Body of pancreas (tissue), 4 donors: ENCODE data around the gene ELMOD2. TPM values are rescaled to one million over a fixed set of nuclear protein-coding genes. Genes with fewer than 3 reads are reported as not detected.

ENCODE experiments used
- ATAC-seq: fragments of 150-250 bp; one replicate; pipeline ENCODE4 v1.9.1; 2016
- DNase-seq, 4 donors: peaks; one replicate each; pipeline ENCODE4 v3.0.0-alpha.2; 2019
- H3K27ac ChIP-seq, 4 donors: fragments of 200-600 bp; sonication (generic); 1 replicate in 3 of 4; 2 replicates in 1 of 4; pipeline versions ENCODE4 v1.5.1 to v1.6.1; 2016 to 2019; ENCODE audit warnings: mild to moderate bottlenecking in 1 of 4, mixed read lengths in 1 of 4, moderate library complexity in 1 of 4
- H3K27me3 ChIP-seq, 2 donors: fragments of 200-600 bp; sonication (generic); one replicate each; pipeline ENCODE4 v1.6.0; 2016; ENCODE audit warnings: mild to moderate bottlenecking in 1 of 2
- H3K36me3 ChIP-seq, 2 donors: fragments of 200-600 bp; sonication (generic); replicated peaks in 1 of 2; 2 replicates each; pipeline ENCODE4 v1.5.1; 2016; ENCODE audit warnings: low read depth in 2 of 2; ENCODE audit not compliant: insufficient read depth in 1 of 2
- H3K4me1 ChIP-seq: fragments of 200-600 bp; sonication (generic); one replicate; pipeline ENCODE4 v1.6.0; 2016
- H3K4me3 ChIP-seq, 2 donors: fragments of 200-600 bp; sonication (generic); 1 replicate in 1 of 2; 2 replicates in 1 of 2; pipeline ENCODE4 v1.5.1; 2016 to 2019
- H3K9me3 ChIP-seq, 3 donors: fragments of 200-600 bp; sonication (generic); 1 replicate in 2 of 3; 2 replicates in 1 of 3; pipeline ENCODE4 v1.5.1; 2016
- POLR2A ChIP-seq, 3 donors: fragments of 450-650 bp; IDR thresholded peaks; one replicate each; pipeline ENCODE4 v1.6.1; 2016; ENCODE audit warnings: antibody characterized with exemption in 3 of 3, mild to moderate bottlenecking in 2 of 3
- WGBS, 2 donors: methylation state at CpG; one replicate each; pipeline ENCODE4 v1.1.5; 2017; 5-methylcytosine and 5-hydroxymethylcytosine counted together
- intact Hi-C: fragments of 100-400 bp; cut with DNase I; formaldehyde crosslinking; loops from one replicate; pipeline ENCODE4 v1.15.1; 2023
- small RNA-seq: library from RNA; depleted of rRNA; stranded (forward); fragments of <200 nt; gene quantifications from one replicate; pipeline ENCODE3, GENCODE V24; 2016
- total RNA-seq, 2 donors: library from RNA; depleted of rRNA; stranded (reverse); fragments of >200 nt; gene quantifications; one replicate each; pipeline ENCODE4 v1.1.0, GENCODE V29; 2016
- TF ChIP-seq, protein P1 (sequence below), 7 experiments: fragments of 450-650 bp in 4 of 7; fragments of 200-600 bp in 3 of 7; sonication (generic) in 3 of 7; IDR thresholded peaks; one replicate each; pipeline ENCODE4 v1.5.1; 2016 to 2019; ENCODE audit warnings: antibody characterized with exemption in 7 of 7

Gene ELMOD2
- total RNA-seq, 2 donors from 2014 or later = 16.6 to 29.7 TPM

DNA sequence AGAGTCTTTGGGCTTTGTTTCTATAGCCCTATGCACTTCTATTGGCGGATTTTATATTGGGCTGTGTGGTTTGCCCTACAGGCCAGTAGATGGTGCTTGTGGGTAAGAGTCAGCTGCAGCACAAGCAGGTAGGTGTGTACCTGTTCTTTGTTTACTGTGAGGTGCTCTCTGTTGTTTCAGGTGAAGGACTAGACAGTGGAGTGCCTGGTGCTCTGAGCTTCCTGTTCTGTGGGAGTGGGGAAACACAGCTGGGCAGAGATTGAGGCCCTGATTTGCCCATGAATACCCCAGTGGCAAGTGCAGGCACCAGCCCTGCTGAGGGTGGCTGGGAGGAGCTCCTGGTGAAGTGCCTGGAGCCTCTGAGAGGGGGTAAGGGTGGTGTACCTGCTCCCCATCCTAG is 71.1 kb downstream of the ELMOD2 start:
- no peaks in the 10 kb centered on the region for H3K36me3 ChIP-seq
- H3K9me3 ChIP-seq = no peaks in the 10 kb centered on the region
- no peaks in the 10 kb centered on the region for H3K27me3 ChIP-seq
- TF ChIP-seq POLR2A (IDR thresholded peaks at IDR 0.05) = no peak
- TF ChIP-seq, protein P1, sequence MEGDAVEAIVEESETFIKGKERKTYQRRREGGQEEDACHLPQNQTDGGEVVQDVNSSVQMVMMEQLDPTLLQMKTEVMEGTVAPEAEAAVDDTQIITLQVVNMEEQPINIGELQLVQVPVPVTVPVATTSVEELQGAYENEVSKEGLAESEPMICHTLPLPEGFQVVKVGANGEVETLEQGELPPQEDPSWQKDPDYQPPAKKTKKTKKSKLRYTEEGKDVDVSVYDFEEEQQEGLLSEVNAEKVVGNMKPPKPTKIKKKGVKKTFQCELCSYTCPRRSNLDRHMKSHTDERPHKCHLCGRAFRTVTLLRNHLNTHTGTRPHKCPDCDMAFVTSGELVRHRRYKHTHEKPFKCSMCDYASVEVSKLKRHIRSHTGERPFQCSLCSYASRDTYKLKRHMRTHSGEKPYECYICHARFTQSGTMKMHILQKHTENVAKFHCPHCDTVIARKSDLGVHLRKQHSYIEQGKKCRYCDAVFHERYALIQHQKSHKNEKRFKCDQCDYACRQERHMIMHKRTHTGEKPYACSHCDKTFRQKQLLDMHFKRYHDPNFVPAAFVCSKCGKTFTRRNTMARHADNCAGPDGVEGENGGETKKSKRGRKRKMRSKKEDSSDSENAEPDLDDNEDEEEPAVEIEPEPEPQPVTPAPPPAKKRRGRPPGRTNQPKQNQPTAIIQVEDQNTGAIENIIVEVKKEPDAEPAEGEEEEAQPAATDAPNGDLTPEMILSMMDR (IDR thresholded peaks at IDR 0.05) = peak; percentile 46 to 82 (median 73)
- WGBS, 2 donors = 20 to 30% methylated on average over 1 of the region's 1 CpG
- H3K4me1 ChIP-seq = no peaks in the 10 kb centered on the region
- DNase-seq (peak; percentile 39 to 56 (median 52)), ATAC-seq (peak; percentile 89)
- intact Hi-C loops = loop anchor here (5.0 kb wide), 1 partner anchor 257 kb away; no protein-coding TSS in a partner anchor
- no peak overlapping the region for H3K27ac ChIP-seq
- no peak overlapping the region for H3K4me3 ChIP-seq

DNA sequence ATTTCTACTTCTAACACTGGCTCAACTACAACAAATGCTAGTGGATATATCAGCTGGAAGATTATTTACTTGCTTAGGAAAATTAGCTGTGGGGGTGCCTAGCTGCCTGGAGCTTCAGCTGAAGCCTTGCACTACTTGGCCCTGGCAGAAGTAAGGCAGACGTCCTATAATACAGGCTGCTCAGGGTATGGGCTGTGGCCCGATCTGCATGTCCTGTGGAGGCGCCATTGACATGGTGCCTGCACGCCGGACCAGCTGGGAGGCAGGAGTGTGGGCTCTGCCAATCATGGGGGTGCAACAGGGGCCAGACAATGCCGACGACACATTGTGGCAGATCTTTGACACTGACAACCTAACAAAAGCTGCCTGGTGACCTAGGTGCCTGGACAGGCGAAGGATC is 76.4 kb downstream of the ELMOD2 start:
- no peak overlapping the region for H3K4me3 ChIP-seq
- H3K36me3 ChIP-seq = no peaks in the 10 kb centered on the region
- TF ChIP-seq, protein P1 (IDR thresholded peaks at IDR 0.05) = no peak
- no peak for TF ChIP-seq POLR2A (IDR thresholded peaks at IDR 0.05)
- no peaks in the 10 kb centered on the region for H3K4me1 ChIP-seq
- no peaks in the 10 kb centered on the region for H3K9me3 ChIP-seq
- ATAC-seq (no peak), DNase-seq (no peak)
- H3K27ac ChIP-seq = no peak overlapping the region
- H3K27me3 ChIP-seq = no peaks in the 10 kb centered on the region
- intact Hi-C loops = no loop called here
- 73 to 81% methylated on average over 5 to 8 of the region's 8 CpGs for WGBS, 2 donors

DNA sequence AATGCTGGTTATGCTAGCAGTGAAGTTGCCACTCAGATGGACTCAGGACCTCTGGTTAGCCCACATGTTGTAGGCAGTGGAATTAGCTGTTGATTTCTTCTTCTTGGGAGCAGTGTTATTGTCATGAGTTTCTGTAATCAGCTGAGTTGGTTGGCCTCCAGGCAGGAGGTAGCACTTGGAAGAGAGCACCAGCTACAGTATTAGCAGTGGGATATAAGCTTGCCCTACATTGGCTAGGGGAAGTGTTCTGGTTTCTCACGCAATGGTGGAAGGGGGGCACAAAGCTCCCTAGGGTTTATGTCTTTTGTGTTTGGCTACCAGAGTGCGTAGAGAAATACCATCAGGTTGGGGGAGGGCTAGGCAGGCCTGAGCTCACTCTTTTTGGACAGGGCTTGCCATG is 78.7 kb downstream of the ELMOD2 start:
- Histone ChIP-seq H3K4me3 (no peak overlapping the region), H3K36me3 (no peaks in the 10 kb centered on the region), H3K27ac (no peak overlapping the region), H3K27me3 (no peaks in the 10 kb centered on the region), H3K9me3 (no peaks in the 10 kb centered on the region), H3K4me1 (no peaks in the 10 kb centered on the region)
- intact Hi-C loops = no loop called here
- TF ChIP-seq POLR2A (IDR thresholded peaks at IDR 0.05) = no peak
- TF ChIP-seq, protein P1 (IDR thresholded peaks at IDR 0.05) = no peak
- 85 to 92% methylated on average over 2 of the region's 2 CpGs for WGBS, 2 donors
- DNase-seq = no peak
- no peak for ATAC-seq

DNA sequence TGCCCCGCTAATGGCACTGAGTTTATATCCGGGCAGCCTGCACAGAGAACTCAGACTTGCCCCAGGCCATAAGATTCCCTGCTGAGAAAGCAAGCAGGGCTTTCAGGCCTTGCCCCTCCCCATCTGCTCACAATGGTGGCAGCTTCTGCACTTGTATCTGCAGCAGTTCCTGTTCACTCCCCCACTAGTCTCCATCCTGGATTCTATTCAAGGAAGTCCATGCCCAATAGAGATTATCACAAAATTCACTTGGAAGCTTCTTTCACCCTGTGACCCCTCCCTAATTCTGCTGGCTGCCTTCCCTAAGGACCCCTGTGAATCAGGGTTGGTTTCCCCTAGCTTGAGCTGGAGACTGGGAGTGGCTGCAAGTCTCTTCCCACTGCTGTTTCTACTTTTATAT is 79.3 kb downstream of the ELMOD2 start:
- TF ChIP-seq POLR2A (IDR thresholded peaks at IDR 0.05) = no peak
- TF ChIP-seq, protein P1 (IDR thresholded peaks at IDR 0.05) = no peak
- H3K4me1 ChIP-seq = no peaks in the 10 kb centered on the region
- no peak for ATAC-seq
- no peaks in the 10 kb centered on the region for H3K36me3 ChIP-seq
- DNase-seq = no peak
- no peaks in the 10 kb centered on the region for H3K9me3 ChIP-seq
- no peaks in the 10 kb centered on the region for H3K27me3 ChIP-seq
- H3K27ac ChIP-seq = no peak overlapping the region
- intact Hi-C loops = no loop called here
- 51% methylated on average over 2 of the region's 2 CpGs; no CpG with 5 or more reads in 1 of the 2 donors for WGBS, 2 donors
- H3K4me3 ChIP-seq = no peak overlapping the region

Small RNA genes within 50 kb of the gene (small RNA-seq; reads per million reads assigned to genes)
- not detected for gene AC108019.1
- gene RN7SL152P = not detected

Other genes with a start within 250 kb of the ELMOD2 start
- 10 to 100 TPM; 28.7 to 36.1 TPM for gene SCOC, start 150.5 kb upstream of the ELMOD2 start, total RNA-seq
- gene CLGN, start 96.5 kb upstream of the ELMOD2 start, total RNA-seq = 1 to 10 TPM; 1.3 to 2.3 TPM
- gene MGAT4D, start 25.9 kb upstream of the ELMOD2 start, total RNA-seq = not detected
- gene UCP1, start 44.8 kb downstream of the ELMOD2 start, total RNA-seq = not detected
- gene TBC1D9, start 232.2 kb downstream of the ELMOD2 start, total RNA-seq = 10 to 100 TPM; 11.2 to 13.5 TPM